Liver (tissue), 9 donors: ENCODE measurements around the gene MAPKAPK2. TPM values are rescaled to one million over a fixed set of nuclear protein-coding genes. Genes with fewer than 3 reads are reported as not detected.

Experiments used
- DNase-seq: peaks from one replicate; pipeline ENCODE4 v3.0.0-alpha.2; 2017; ENCODE audit warnings: low spot score
- H3K27ac ChIP-seq, 2 donors: one replicate each; pipeline ENCODE4 v1.7.0; 2013; ENCODE audit warnings: inconsistent platforms in 2 of 2, low read length in 2 of 2, control low read depth in 1 of 2, low read depth in 1 of 2, mild to moderate bottlenecking in 1 of 2
- H3K27me3 ChIP-seq, 4 donors: one replicate each; pipeline versions ENCODE4 v1.6.1 to v1.7.0; 2013; ENCODE audit warnings: low read length in 3 of 4, inconsistent platforms in 1 of 4, mild to moderate bottlenecking in 1 of 4, moderate library complexity in 1 of 4; ENCODE audit not compliant: control insufficient read depth in 4 of 4, insufficient read depth in 4 of 4
- H3K36me3 ChIP-seq, 4 donors: one replicate each; pipeline versions ENCODE4 v1.6.1 to v1.7.0; 2013; ENCODE audit warnings: low read length in 3 of 4, mild to moderate bottlenecking in 3 of 4, low read depth in 1 of 4, moderate library complexity in 1 of 4; ENCODE audit not compliant: control insufficient read depth in 4 of 4, insufficient read depth in 3 of 4
- H3K4me1 ChIP-seq, 4 donors: one replicate each; pipeline versions ENCODE4 v1.6.1 to v1.7.0; 2013; ENCODE audit warnings: low read length in 3 of 4, mild to moderate bottlenecking in 3 of 4, moderate library complexity in 1 of 4; ENCODE audit not compliant: control insufficient read depth in 4 of 4, insufficient read depth in 4 of 4
- H3K4me3 ChIP-seq, 3 donors: one replicate each; pipeline versions ENCODE4 v1.6.1 to v1.7.0; 2013; ENCODE audit warnings: low read length in 3 of 3, control low read depth in 1 of 3, low read depth in 1 of 3, mild to moderate bottlenecking in 1 of 3
- H3K9ac ChIP-seq, 2 donors: one replicate each; pipeline ENCODE4 v1.7.0; 2013; ENCODE audit warnings: low read length in 2 of 2, mild to moderate bottlenecking in 2 of 2, moderate library complexity in 2 of 2, control low read depth in 1 of 2, low read depth in 1 of 2
- H3K9me3 ChIP-seq, 4 donors: one replicate each; pipeline versions ENCODE4 v1.6.1 to v1.7.0; 2013; ENCODE audit warnings: low read length in 3 of 4; ENCODE audit not compliant: control insufficient read depth in 4 of 4
- EGR1 ChIP-seq, 2 donors: IDR thresholded peaks; 2 replicates each; pipeline ENCODE4 v1.6.1; 2016 to 2018; ENCODE audit warnings: antibody characterized with exemption in 2 of 2, low read depth in 2 of 2
- FOXA1 ChIP-seq: IDR thresholded peaks from 2 replicates; pipeline ENCODE4 v1.6.1; 2016; ENCODE audit warnings: antibody characterized with exemption
- FOXA2 ChIP-seq: IDR thresholded peaks from 2 replicates; pipeline ENCODE4 v1.6.1; 2016; ENCODE audit warnings: antibody characterized with exemption
- GABPA ChIP-seq, 2 donors: IDR thresholded peaks in 1 of 2; conservative IDR thresholded peaks in 1 of 2; 2 replicates each; pipeline ENCODE4 v1.6.1; 2016; ENCODE audit warnings: antibody characterized with exemption in 2 of 2, mild to moderate bottlenecking in 1 of 2, moderate library complexity in 1 of 2
- JUND ChIP-seq, 2 donors: IDR thresholded peaks; 2 replicates each; pipeline ENCODE4 v1.6.1; 2016; ENCODE audit warnings: antibody characterized with exemption in 2 of 2
- NR2F2 ChIP-seq: IDR thresholded peaks from 2 replicates; pipeline ENCODE4 v1.6.1; 2016; ENCODE audit warnings: antibody characterized with exemption
- RAD21 ChIP-seq, 2 donors: IDR thresholded peaks; 2 replicates each; pipeline ENCODE4 v1.6.1; 2016; ENCODE audit warnings: antibody characterized with exemption in 2 of 2, mild to moderate bottlenecking in 2 of 2
- RXRA ChIP-seq, 2 donors: IDR thresholded peaks; 2 replicates each; pipeline ENCODE4 v1.6.1; 2017 to 2018; ENCODE audit warnings: antibody characterized with exemption in 2 of 2, mild to moderate bottlenecking in 1 of 2
- SP1 ChIP-seq: IDR thresholded peaks from 2 replicates; pipeline ENCODE4 v1.6.1; 2018; ENCODE audit warnings: antibody characterized with exemption, mild to moderate bottlenecking
- TAF1 ChIP-seq: conservative IDR thresholded peaks from 2 replicates; pipeline ENCODE4 v1.6.1; 2016; ENCODE audit warnings: antibody characterized with exemption, mild to moderate bottlenecking
- YY1 ChIP-seq: IDR thresholded peaks from 2 replicates; pipeline ENCODE4 v1.6.1; 2016; ENCODE audit warnings: antibody characterized with exemption, mild to moderate bottlenecking
- WGBS: extraction: QIAGEN DNeasy Blood & Tissue Kit; methylation state at CpG from one replicate; pipeline ENCODE4 v1.1.7; 2013; 5-methylcytosine and 5-hydroxymethylcytosine counted together
- polyA plus RNA-seq, 2 donors: library from polyadenylated mRNA; stranded (reverse) in 1 of 2; unstranded in 1 of 2; fragments of 200-250 nt in 1 of 2; fragments of >200 nt in 1 of 2; fragmentation: Nextera tagmentation in 1 of 2; extraction: Ambion mirVana in 1 of 2; gene quantifications; one replicate each; pipeline versions ENCODE4 v1.2.1 to v1.2.3, GENCODE V29; 2013 to 2015
- total RNA-seq, 2 donors: library from RNA; depleted of rRNA; stranded (reverse); fragments of >200 nt; gene quantifications; one replicate each; pipeline ENCODE4 v1.2.3, GENCODE V29; 2014
- TF ChIP-seq, protein P1 (sequence below): fragments of 150-350 bp; IDR thresholded peaks from 2 replicates; pipeline ENCODE4 v1.5.1; 2017; ENCODE audit warnings: improper control_type of control experiment, low read depth, low read length; ENCODE audit not compliant: missing input control
- TF ChIP-seq, protein P2 (sequence below): IDR thresholded peaks from 2 replicates; pipeline ENCODE4 v1.6.1; 2016; ENCODE audit warnings: antibody characterized with exemption
- TF ChIP-seq, protein P3 (sequence below): IDR thresholded peaks from 2 replicates; pipeline ENCODE4 v1.6.1; 2016; ENCODE audit warnings: antibody characterized with exemption, mild to moderate bottlenecking
- TF ChIP-seq, protein P4 (sequence below): IDR thresholded peaks from 2 replicates; pipeline ENCODE4 v1.6.1; 2016; ENCODE audit warnings: antibody characterized with exemption
- TF ChIP-seq, protein P5 (sequence below): IDR thresholded peaks from 2 replicates; pipeline ENCODE4 v1.6.1; 2016; ENCODE audit warnings: antibody characterized with exemption
- donor health status: healthy.
- donor health status: healthy.
- donor health status: healthy.
- donor health status: healthy.
- donor health status: healthy.

Gene MAPKAPK2
- total and polyA plus RNA-seq, 4 donors = 7.5 to 24.5 (median 14.7) TPM

DNA sequence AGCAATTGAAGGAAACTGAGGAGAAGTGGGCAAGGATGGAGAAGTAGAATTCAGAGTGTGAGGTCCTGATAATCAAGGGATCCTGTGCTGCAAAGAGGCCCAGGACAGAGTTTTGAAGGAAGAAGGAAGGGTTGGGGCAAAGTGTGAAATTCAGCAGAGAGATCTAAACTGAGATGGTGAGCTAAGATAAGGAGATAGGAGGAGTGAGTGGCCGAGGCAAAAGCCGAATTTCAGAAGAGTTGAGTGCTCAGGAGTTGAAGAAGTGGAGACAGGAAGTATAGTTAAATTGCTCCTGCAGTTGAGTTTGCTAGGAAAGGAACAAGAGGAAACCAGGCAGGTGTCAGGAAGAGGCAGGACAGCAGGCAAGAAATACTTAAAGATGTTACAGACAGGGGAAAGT, 16.4 kb upstream of the MAPKAPK2 start:
- Histone ChIP-seq H3K4me1 (peaks cover 0 to 21% (median 12%) of the 10 kb centered on the region in 4 donors), H3K9ac (no peak overlapping the region), H3K4me3 (no peak overlapping the region), H3K27me3 (no peaks in the 10 kb centered on the region), H3K27ac (no peak overlapping the region), H3K9me3 (no peaks in the 10 kb centered on the region), H3K36me3 (no peaks in the 10 kb centered on the region)
- TF ChIP-seq EGR1 (IDR thresholded peaks at IDR 0.05; ENCODE audit: low read depth in 2 of 2) (no peak), RAD21 (IDR thresholded peaks at IDR 0.05) (no peak), TAF1 (no peak), RXRA (IDR thresholded peaks at IDR 0.05) (no peak), FOXA1 (no peak), NR2F2 (no peak), YY1 (no peak), FOXA2 (no peak), SP1 (no peak)
- TF ChIP-seq, protein P1, sequence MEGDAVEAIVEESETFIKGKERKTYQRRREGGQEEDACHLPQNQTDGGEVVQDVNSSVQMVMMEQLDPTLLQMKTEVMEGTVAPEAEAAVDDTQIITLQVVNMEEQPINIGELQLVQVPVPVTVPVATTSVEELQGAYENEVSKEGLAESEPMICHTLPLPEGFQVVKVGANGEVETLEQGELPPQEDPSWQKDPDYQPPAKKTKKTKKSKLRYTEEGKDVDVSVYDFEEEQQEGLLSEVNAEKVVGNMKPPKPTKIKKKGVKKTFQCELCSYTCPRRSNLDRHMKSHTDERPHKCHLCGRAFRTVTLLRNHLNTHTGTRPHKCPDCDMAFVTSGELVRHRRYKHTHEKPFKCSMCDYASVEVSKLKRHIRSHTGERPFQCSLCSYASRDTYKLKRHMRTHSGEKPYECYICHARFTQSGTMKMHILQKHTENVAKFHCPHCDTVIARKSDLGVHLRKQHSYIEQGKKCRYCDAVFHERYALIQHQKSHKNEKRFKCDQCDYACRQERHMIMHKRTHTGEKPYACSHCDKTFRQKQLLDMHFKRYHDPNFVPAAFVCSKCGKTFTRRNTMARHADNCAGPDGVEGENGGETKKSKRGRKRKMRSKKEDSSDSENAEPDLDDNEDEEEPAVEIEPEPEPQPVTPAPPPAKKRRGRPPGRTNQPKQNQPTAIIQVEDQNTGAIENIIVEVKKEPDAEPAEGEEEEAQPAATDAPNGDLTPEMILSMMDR = no peak
- TF ChIP-seq, protein P2, sequence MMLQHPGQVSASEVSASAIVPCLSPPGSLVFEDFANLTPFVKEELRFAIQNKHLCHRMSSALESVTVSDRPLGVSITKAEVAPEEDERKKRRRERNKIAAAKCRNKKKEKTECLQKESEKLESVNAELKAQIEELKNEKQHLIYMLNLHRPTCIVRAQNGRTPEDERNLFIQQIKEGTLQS = no peak
- TF ChIP-seq, protein P3, sequence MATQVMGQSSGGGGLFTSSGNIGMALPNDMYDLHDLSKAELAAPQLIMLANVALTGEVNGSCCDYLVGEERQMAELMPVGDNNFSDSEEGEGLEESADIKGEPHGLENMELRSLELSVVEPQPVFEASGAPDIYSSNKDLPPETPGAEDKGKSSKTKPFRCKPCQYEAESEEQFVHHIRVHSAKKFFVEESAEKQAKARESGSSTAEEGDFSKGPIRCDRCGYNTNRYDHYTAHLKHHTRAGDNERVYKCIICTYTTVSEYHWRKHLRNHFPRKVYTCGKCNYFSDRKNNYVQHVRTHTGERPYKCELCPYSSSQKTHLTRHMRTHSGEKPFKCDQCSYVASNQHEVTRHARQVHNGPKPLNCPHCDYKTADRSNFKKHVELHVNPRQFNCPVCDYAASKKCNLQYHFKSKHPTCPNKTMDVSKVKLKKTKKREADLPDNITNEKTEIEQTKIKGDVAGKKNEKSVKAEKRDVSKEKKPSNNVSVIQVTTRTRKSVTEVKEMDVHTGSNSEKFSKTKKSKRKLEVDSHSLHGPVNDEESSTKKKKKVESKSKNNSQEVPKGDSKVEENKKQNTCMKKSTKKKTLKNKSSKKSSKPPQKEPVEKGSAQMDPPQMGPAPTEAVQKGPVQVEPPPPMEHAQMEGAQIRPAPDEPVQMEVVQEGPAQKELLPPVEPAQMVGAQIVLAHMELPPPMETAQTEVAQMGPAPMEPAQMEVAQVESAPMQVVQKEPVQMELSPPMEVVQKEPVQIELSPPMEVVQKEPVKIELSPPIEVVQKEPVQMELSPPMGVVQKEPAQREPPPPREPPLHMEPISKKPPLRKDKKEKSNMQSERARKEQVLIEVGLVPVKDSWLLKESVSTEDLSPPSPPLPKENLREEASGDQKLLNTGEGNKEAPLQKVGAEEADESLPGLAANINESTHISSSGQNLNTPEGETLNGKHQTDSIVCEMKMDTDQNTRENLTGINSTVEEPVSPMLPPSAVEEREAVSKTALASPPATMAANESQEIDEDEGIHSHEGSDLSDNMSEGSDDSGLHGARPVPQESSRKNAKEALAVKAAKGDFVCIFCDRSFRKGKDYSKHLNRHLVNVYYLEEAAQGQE = no peak
- TF ChIP-seq, protein P4, sequence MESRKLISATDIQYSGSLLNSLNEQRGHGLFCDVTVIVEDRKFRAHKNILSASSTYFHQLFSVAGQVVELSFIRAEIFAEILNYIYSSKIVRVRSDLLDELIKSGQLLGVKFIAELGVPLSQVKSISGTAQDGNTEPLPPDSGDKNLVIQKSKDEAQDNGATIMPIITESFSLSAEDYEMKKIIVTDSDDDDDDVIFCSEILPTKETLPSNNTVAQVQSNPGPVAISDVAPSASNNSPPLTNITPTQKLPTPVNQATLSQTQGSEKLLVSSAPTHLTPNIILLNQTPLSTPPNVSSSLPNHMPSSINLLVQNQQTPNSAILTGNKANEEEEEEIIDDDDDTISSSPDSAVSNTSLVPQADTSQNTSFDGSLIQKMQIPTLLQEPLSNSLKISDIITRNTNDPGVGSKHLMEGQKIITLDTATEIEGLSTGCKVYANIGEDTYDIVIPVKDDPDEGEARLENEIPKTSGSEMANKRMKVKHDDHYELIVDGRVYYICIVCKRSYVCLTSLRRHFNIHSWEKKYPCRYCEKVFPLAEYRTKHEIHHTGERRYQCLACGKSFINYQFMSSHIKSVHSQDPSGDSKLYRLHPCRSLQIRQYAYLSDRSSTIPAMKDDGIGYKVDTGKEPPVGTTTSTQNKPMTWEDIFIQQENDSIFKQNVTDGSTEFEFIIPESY = no peak
- TF ChIP-seq, protein P5, sequence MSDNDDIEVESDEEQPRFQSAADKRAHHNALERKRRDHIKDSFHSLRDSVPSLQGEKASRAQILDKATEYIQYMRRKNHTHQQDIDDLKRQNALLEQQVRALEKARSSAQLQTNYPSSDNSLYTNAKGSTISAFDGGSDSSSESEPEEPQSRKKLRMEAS = no peak
- no peak for DNase-seq
- 78% methylated on average over 2 of the region's 2 CpGs for WGBS

DNA sequence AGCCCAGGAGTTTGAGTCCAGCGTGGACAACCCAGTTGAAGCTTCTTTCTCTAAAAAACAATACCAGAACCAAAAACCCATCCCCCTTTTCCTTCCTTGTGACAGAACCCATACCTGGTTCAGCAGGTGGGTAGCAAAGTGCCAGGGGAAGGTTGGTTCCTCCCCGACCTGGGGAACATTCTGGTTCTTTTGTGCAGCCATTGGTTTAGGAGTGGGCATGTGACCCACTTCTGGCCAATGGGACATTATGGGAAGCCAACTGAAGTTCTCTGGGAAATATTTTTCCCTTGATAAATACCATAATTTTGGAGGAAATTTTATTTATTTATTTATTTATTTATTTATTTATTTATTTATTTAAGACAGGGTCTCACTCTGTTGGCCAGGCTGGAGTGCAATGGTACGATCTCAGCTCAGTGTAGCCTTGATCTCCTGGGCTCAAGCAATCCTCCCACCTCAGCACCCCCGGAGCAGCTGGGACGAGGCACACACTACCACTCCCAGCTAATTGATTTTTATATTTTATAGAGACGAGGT, 15.8 kb upstream of the MAPKAPK2 start:
- Histone ChIP-seq H3K27ac (no peak overlapping the region), H3K27me3 (no peaks in the 10 kb centered on the region), H3K4me1 (peaks cover 0 to 18% (median 10%) of the 10 kb centered on the region in 4 donors), H3K4me3 (no peak overlapping the region), H3K9me3 (no peaks in the 10 kb centered on the region), H3K36me3 (no peaks in the 10 kb centered on the region), H3K9ac (no peak overlapping the region)
- no peak for DNase-seq
- TF ChIP-seq RAD21 (IDR thresholded peaks at IDR 0.05) = no peak
- TF ChIP-seq FOXA1 = no peak
- TF ChIP-seq, protein P3 = no peak
- no peak for TF ChIP-seq NR2F2
- TF ChIP-seq, protein P2 = no peak
- no peak for TF ChIP-seq GABPA (IDR thresholded peaks at IDR 0.05 in 1 of 2, conservative IDR thresholded peaks at IDR 0.05 in 1 of 2)
- no peak for TF ChIP-seq RXRA (IDR thresholded peaks at IDR 0.05)
- no peak for TF ChIP-seq JUND (IDR thresholded peaks at IDR 0.05)
- WGBS = 97% methylated on average over 6 of the region's 6 CpGs
